Fibroblast of the aortic adventitia (primary cell): ENCODE measurements around the gene PKNOX2. TPM values are rescaled to one million over a fixed set of nuclear protein-coding genes. Genes with fewer than 3 reads are reported as not detected.

ENCODE experiments used
- DNase-seq: peaks from one replicate; pipeline ENCODE4 v3.0.0-alpha.2; 2010; ENCODE audit warnings: low read depth
- H3K4me3 ChIP-seq: 2 replicates; pipeline ENCODE4 v1.5.1; 2011; ENCODE audit warnings: low read depth, mild to moderate bottlenecking, control low read depth, low read length, moderate library complexity
- CTCF ChIP-seq: IDR thresholded peaks from 2 replicates; pipeline ENCODE4 v1.5.1; 2011; ENCODE audit warnings: mild to moderate bottlenecking, low read length, control low read depth, inconsistent platforms; ENCODE audit not compliant: insufficient read depth
- total RNA-seq: library from RNA; depleted of rRNA; stranded (reverse); fragments of >200 nt; gene quantifications from 2 replicates; pipeline ENCODE4 v1.2.3, GENCODE V29; 2012; ENCODE audit warnings: low replicate concordance

Gene PKNOX2
- total RNA-seq, 1 donor, result 2.0 TPM

GRCh38 chr11:125162743-125163142, 1.8 kb upstream of the PKNOX2 start:
- no peak for DNase-seq
- no peak for TF ChIP-seq CTCF
- H3K4me3 ChIP-seq, result no peak overlapping the region

DNA sequence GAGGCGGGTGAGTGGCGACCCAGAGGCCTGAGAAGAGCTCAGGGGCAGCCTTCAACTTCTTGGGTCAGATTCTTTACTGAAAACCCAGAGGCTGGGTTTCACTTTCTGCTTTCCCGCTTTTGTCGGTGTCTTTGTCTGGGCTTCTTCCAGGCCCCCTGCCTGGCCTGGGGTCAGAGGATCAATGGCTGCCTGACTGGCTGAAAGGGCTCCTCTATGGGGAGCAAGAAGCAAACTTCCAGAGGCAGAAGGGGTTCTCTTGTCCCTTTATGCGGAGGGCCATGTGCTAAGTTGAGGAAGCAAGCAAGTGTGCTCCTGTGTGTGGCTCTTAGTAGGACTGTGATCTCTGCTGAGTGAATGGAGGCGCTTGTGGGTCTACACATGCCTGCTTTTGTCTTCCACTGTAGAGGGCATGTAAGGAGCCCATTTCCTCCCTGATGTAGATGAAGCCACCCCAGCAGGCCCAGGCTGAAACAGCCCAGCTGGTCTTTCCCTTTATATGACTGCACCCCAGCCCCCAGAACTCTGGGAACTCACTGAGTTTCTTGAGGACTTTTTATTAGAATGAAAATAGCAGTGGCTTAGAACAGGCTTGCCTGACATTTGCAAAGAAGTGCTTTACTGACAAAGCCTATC, 1.0 kb upstream of the PKNOX2 start:
- no peak for DNase-seq
- peak overlapping the region; percentile 58 for H3K4me3 ChIP-seq
- no peak for TF ChIP-seq CTCF

DNA sequence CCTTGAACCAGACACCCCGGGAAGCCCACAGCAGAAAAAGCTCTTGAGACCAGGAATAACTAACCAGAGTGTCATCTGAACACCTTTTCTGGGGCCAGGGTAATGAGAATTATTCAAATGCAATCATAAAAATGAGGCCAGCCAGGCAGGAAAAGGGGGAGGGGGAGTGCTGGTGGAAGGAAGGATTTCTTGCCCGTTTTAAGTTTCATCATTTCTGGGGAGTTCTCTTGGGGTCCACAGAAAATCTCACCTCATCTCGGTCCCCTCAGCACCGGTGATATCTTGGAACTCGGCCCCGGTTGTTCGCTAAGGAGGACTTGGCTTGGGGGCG, 495 bp upstream of the PKNOX2 start:
- peak overlapping the region; percentile 58 for H3K4me3 ChIP-seq
- TF ChIP-seq CTCF, result no peak

DNA sequence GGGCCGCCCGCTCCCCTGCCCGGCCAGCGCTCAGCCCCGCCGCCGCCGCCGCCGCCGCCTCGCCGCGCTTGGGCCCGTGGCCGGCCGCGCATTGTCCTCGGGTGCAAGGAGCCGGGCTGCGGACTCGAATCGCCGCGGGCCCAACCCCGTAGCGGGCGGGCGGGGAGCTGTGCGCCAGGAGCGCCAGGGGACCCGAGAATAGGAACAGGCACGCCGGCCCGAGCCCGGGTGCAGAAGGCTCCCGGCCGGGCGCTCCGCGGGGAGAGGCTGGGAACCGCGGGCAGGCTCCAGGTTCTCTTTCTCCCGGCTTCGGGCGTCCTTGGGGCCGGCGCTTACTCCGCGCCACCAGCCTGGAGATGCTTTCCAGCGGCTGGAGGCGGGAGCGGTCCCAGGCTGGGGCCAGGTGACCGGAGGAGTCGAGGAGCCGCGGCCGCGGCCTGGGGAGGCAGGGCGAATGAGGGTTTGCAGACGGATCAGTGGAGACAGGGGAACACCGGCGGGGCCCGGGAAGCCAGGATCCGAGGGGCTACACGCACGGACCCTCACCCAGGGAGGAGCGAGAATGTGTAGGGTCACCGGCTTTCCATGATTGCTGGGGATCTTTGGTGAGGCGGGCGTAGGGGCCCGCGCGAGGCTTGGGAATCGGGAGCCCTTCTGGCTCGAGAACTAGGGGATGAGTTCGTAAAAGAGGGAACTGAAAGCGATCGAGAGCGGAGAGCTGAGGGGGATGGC, 726 bp downstream of the PKNOX2 start:
- peak; percentile 50 for DNase-seq
- peak overlapping the region; percentile 81 for H3K4me3 ChIP-seq
- no peak for TF ChIP-seq CTCF

More for the DNA sequence above, 495 bp upstream of the PKNOX2 start:
- no peak for DNase-seq

DNA sequence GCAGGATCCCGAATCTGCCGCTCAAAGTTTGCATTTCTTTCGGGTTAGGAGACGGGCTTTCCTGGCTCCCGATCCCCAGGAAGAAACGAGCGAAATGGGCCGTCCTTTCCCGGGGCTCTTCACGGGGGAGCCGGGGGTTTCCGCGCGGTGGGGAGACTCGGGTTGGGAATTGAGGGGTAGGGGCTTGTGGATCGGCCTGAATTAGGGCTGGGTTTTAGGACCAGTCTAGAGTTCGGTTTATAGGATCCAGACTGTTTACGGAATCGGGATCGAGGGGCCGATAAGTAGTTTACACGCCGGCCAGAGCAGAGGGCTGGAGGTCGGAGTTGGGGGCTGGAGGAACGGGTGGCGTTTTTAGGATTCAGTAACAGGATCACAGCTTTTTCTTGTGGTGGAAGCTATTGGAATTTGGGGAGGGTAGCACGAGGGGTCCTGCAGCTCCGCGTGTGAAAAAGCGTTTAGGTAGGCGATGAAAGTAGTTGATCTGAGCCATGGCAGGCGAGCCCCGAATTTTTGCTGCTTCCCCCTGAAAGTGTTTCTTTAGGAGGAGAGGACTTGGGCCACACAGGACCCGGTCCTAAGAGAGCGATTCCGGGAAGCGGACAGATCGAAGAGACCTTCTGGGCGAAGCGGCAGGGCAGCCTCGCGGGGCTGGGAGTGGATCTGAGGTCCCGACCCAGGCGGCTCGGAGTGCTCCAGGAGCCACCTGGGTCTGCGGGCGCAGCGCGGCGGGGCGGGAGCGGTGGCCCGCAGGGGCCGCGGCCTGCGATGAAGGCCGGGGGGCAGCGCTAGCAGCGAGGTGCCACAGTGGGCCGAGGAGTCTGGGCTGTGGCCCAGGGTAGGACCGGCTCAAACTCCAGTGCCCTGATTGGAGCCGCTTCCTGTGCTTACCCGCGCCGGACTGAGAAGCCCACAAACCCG, 1.6 kb downstream of the PKNOX2 start:
- no peak for TF ChIP-seq CTCF
- DNase-seq, result peak; percentile 37
- peak overlapping the region; percentile 81 for H3K4me3 ChIP-seq

GRCh38 chr11:125166764-125167291, 2.3 kb downstream of the PKNOX2 start:
- DNase-seq, result no peak
- TF ChIP-seq CTCF, result no peak
- peak overlapping the region; percentile 81 for H3K4me3 ChIP-seq
